D721Med (cell line): ENCODE results near the gene ARHGEF10L.

Experiments used
- DNase-seq: peaks from one replicate; pipeline ENCODE4 v3.0.0; 2011; ENCODE audit warnings: low spot score; ENCODE audit not compliant: insufficient read length
- FAIRE-seq: peaks from 2 replicates; lab custom pipeline; 2011; peaks lifted over from hg19 to GRCh38; lab: Jason Lieb, UNC
- CTCF ChIP-seq: IDR thresholded peaks from 2 replicates; pipeline ENCODE4 v1.5.1; 2012; ENCODE audit warnings: mild to moderate bottlenecking, control low read depth; ENCODE audit not compliant: insufficient read depth; ENCODE audit errors: missing control alignments

Gene ARHGEF10L

GRCh38 chr1:17565461-17566252 is 26.2 kb downstream of the ARHGEF10L start:
- no peak for TF ChIP-seq CTCF
- no peak for DNase-seq
- FAIRE-seq = no peak

- TF ChIP-seq CTCF = no peak
- FAIRE-seq (no peak), DNase-seq (no peak)
Measured at GRCh38 chr1:17566417-17566816, 26.9 kb downstream of the ARHGEF10L start.

- no peak for FAIRE-seq
Measured at GRCh38 chr1:17566892-17567291, 27.4 kb downstream of the ARHGEF10L start.

GRCh38 chr1:17567582-17567981 is 28.1 kb downstream of the ARHGEF10L start:
- DNase-seq = no peak
- no peak for TF ChIP-seq CTCF
- FAIRE-seq = no peak

More at GRCh38 chr1:17566892-17567291, 27.4 kb downstream of the ARHGEF10L start:
- DNase-seq = no peak
- no peak for TF ChIP-seq CTCF

- TF ChIP-seq CTCF = no peak
- DNase-seq (no peak), FAIRE-seq (no peak)
Measured at GRCh38 chr1:17568014-17568900, 28.8 kb downstream of the ARHGEF10L start.

GRCh38 chr1:17569200-17570139 is 30.0 kb downstream of the ARHGEF10L start:
- FAIRE-seq (no peak), DNase-seq (no peak)
- no peak for TF ChIP-seq CTCF
